ENCODE measurements around the gene INPP4B. TPM values are rescaled to one million over a fixed set of nuclear protein-coding genes. Genes with fewer than 3 reads are reported as not detected.

The INPP4B gene
- total RNA-seq, 1 experiment from 2014 or later = 0.07 TPM

DNA sequence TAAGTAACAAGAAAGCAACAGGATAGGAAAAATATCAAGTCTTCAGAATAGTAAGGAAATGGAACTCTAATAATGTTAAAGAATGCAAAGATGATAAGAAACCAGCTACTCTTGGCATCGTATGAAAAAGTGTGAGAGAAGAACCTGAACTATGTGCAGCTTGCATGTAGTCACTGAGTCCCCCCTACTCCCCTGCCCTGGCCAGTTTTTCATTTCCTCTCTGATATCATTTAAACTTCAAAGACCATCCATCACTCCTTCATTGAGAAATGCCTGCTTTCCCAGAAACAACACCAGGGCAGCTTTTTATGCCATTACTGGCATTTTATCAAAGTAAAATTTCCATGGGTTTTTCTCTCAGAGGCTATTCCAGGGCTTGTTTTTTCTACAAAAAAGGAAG lies 28.1 kb downstream of the INPP4B start:
- no peak overlapping the region for H3K9ac ChIP-seq (ENCODE audit: extremely low read depth, insufficient read length, low read length)
- no CpG with 5 or more reads among the region's 1 CpG for WGBS (ENCODE audit: extremely low coverage, insufficient read length, low lambda C conversion rate)

More for the DNA sequence above, 28.1 kb downstream of the INPP4B start:
- H3K27me3 Mint-ChIP-seq (ENCODE audit: low read depth) = no peaks in the 10 kb centered on the region; the same call in 1 of the 2 replicates
- Histone ChIP-seq H4K91ac (ENCODE audit: insufficient read length, low read depth, low read length) (no peak overlapping the region), H4K8ac (replicated peaks; ENCODE audit: insufficient read length, low read depth, low read length) (no peak overlapping the region), H2AK5ac (ENCODE audit: insufficient read length, low read length) (no peak overlapping the region), H3K56ac (ENCODE audit: insufficient read length, low read depth, low read length) (no peak overlapping the region), H3K23me2 (ENCODE audit: insufficient read length, low read depth, low read length, poor library complexity, severe bottlenecking) (no peaks in the 10 kb centered on the region), H3K27ac (ENCODE audit: insufficient read length, low read depth, low read length) (no peak overlapping the region), H3K4me2 (ENCODE audit: insufficient read depth, insufficient read length, low read length) (no peak overlapping the region), H3T11ph (ENCODE audit: low read length) (no peak overlapping the region), H3K27me3 (ENCODE audit: insufficient read depth, low read length) (no peaks in the 10 kb centered on the region), H3K79me1 (ENCODE audit: insufficient read depth, low read depth, low read length, poor library complexity, severe bottlenecking) (no peaks in the 10 kb centered on the region), H2BK5ac (ENCODE audit: insufficient read length, low read length) (no peak overlapping the region), H3K14ac (ENCODE audit: insufficient read depth, low read length) (no peak overlapping the region), H3K4ac (ENCODE audit: low read depth, low read length) (no peak overlapping the region), H3K23ac (ENCODE audit: insufficient read length, low read depth, low read length) (no peak overlapping the region), H2BK20ac (ENCODE audit: low read depth, low read length, poor library complexity, severe bottlenecking) (no peak overlapping the region), H2AFZ (ENCODE audit: low read length) (no peak overlapping the region), H3K79me2 (ENCODE audit: insufficient read depth, low read length) (no peaks in the 10 kb centered on the region), H4K5ac (ENCODE audit: insufficient read length, low read depth, low read length) (no peak overlapping the region), H2BK15ac (ENCODE audit: low read depth, low read length) (no peak overlapping the region), H4K20me1 (ENCODE audit: control insufficient read depth, insufficient read depth, insufficient read length) (no peaks in the 10 kb centered on the region), H3K18ac (ENCODE audit: insufficient read length, low read depth, low read length) (no peak overlapping the region), H3K4me1 (ENCODE audit: insufficient read depth, low read length) (no peaks in the 10 kb centered on the region), H2BK120ac (ENCODE audit: low read depth, low read length, poor library complexity, severe bottlenecking) (no peak overlapping the region), H2BK12ac (ENCODE audit: insufficient read length, low read depth, low read length) (no peak overlapping the region), H3K9me3 (ENCODE audit: control insufficient read depth, low read depth, low read length) (no peaks in the 10 kb centered on the region)
- H3K4me1 Mint-ChIP-seq = no peaks in the 10 kb centered on the region
- no peak for DNase-seq
- no peak overlapping the region for H3K27ac Mint-ChIP-seq
- TF ChIP-seq, protein P1, sequence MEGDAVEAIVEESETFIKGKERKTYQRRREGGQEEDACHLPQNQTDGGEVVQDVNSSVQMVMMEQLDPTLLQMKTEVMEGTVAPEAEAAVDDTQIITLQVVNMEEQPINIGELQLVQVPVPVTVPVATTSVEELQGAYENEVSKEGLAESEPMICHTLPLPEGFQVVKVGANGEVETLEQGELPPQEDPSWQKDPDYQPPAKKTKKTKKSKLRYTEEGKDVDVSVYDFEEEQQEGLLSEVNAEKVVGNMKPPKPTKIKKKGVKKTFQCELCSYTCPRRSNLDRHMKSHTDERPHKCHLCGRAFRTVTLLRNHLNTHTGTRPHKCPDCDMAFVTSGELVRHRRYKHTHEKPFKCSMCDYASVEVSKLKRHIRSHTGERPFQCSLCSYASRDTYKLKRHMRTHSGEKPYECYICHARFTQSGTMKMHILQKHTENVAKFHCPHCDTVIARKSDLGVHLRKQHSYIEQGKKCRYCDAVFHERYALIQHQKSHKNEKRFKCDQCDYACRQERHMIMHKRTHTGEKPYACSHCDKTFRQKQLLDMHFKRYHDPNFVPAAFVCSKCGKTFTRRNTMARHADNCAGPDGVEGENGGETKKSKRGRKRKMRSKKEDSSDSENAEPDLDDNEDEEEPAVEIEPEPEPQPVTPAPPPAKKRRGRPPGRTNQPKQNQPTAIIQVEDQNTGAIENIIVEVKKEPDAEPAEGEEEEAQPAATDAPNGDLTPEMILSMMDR (conservative IDR thresholded peaks at IDR 0.05) = no peak
- no peaks in the 10 kb centered on the region; a peak in 1 of 7 replicates for H3K36me3 Mint-ChIP-seq (ENCODE audit: insufficient read depth in 1 of 3, low read depth in 3 of 3)
- no peaks in the 10 kb centered on the region for H3K9me3 Mint-ChIP-seq
- no peak overlapping the region for H3K4me3 Mint-ChIP-seq

Data from H9 (cell line).